ENCODE results near the gene KLF13. TPM values are rescaled to one million over a fixed set of nuclear protein-coding genes. Genes with fewer than 3 reads are reported as not detected.

KLF13 gene
- 60.8 and 84.2 TPM in 2 replicates for total RNA-seq

DNA sequence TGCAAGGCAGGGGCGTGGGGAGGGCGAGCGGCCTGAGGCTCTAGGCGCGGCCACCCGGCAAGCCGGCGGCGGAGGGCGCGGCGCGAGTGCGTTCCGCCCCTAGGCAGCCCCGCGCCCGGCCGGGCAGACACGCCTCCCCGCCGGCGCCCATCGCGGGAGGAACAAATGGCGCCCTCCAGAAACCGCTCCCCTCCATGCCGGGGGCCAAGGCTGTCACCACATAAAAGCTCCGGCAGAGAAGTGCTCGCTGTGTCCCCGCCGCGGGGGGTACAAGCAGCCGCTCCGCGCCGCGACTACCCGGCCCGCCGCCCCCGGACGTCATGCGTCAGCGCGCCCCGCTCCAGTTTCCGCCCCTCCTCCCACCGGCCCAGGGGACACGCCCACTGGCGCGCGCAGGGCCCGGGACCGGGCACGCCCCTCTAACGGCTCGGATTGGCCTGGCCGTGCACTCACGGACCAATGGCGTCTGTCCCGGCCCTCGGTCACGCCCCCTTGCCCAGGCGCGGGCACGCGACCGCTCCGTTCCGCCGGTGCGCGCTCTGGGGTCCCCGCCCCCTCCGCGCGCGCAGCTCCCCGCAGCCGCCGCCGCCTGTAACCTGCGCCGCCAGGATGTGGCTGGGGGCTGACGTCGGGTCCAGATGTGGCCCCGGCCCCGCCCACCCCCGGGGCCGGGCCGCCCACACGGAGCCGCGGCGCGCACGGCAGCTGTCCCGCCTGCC lies at the start of gene KLF13:
Gene KLF13 (plus strand): TSS at position 680 of the 719 bp plus-strand sequence. CDS start 378 bp downstream, outside the sequence.

Other genes with a start within 250 kb of the KLF13 start
- under 0.01 and 0.68 TPM in 2 replicates for gene TRPM1, start 225.1 kb upstream of the KLF13 start, total RNA-seq